Psoas muscle (tissue), 8 donors: Measurements from ENCODE around the gene LCAT. TPM values are rescaled to one million over a fixed set of nuclear protein-coding genes. Genes with fewer than 3 reads are reported as not detected.

Experiments used
- ATAC-seq, 4 donors: fragments of 200-7000 bp; cut with Tn5 transposase; one replicate each; pipeline ENCODE4 v1.9.1; 2020; ENCODE audit warnings: moderate library complexity in 3 of 4, mild to moderate bottlenecking in 2 of 4
- DNase-seq, 2 donors: peaks; one replicate each; pipeline ENCODE4 v3.0.0-alpha.2; 2020
- H3K27ac ChIP-seq: fragments of 200-600 bp; one replicate; pipeline ENCODE4 v1.8.0; 2022
- H3K27me3 ChIP-seq, 3 donors: fragments of 200-600 bp in 1 of 3; one replicate each; pipeline versions ENCODE4 v1.6.1 to v1.8.0; 2013 to 2022; ENCODE audit warnings: low read length in 2 of 3, mild to moderate bottlenecking in 2 of 3, moderate library complexity in 1 of 3; ENCODE audit not compliant: insufficient read depth in 3 of 3
- H3K36me3 ChIP-seq, 2 donors: fragments of 200-600 bp in 1 of 2; one replicate each; pipeline versions ENCODE4 v1.6.1 to v1.8.0; 2013 to 2022; ENCODE audit warnings: low read depth in 1 of 2, mild to moderate bottlenecking in 1 of 2, moderate library complexity in 1 of 2; ENCODE audit not compliant: insufficient read depth in 1 of 2
- H3K4me1 ChIP-seq: fragments of 200-600 bp; one replicate; pipeline ENCODE4 v1.8.0; 2022
- H3K4me3 ChIP-seq: fragments of 200-600 bp; one replicate; pipeline ENCODE4 v1.8.0; 2022; ENCODE audit warnings: mild to moderate bottlenecking
- H3K9me3 ChIP-seq: fragments of 200-600 bp; one replicate; pipeline ENCODE4 v1.8.0; 2022
- CTCF ChIP-seq: fragments of 200-600 bp; IDR thresholded peaks from one replicate; pipeline ENCODE4 v1.8.0; 2022; ENCODE audit warnings: antibody characterized with exemption
- WGBS, 3 donors: extraction: QIAGEN DNeasy Blood & Tissue Kit; methylation state at CpG; one replicate each; pipeline versions ENCODE4 v1.1.6 to v1.1.7; 2013; 5-methylcytosine and 5-hydroxymethylcytosine counted together
- intact Hi-C, 2 donors: fragments of 100-400 bp; cut with DNase I; formaldehyde crosslinking; loops; one replicate each; pipeline versions ENCODE4 v1.11.0 to v1.14.2; 2022
- polyA plus RNA-seq, 3 donors: library from polyadenylated mRNA; stranded (reverse); fragments of 200-250 nt; gene quantifications; one replicate each; pipeline ENCODE4 v1.2.3, GENCODE V29; 2013
- total RNA-seq, 4 donors: library from RNA; stranded (reverse); fragmentation: NEBNext Ultra II Directional in 2 of 4; extraction: Animal tissue kit (Norgen Biotek cat#: 25700) in 2 of 4; gene quantifications; one replicate each; pipeline versions ENCODE4 v1.2.1 to v1.2.4, GENCODE V29; 2021 to 2023
- donor health status: healthy with polysubstance abuse.
- donor health status: DM: no; HTN: no; CAD: no; lungs with moderate emphysema.
- donor health status: Bipolar disorder and iron deficiency.
- donor health status: healthy.
- donor health status: DM: yes; HTN: yes; CAD: no.
- donor health status: DM: no; HTN: no; CAD: no.
- donor health status: DM: no; HTN: no; CAD: no.
- donor health status: DM: yes; HTN: yes; CAD: no.

The LCAT gene
- total and polyA plus RNA-seq, 7 donors: 4.1 to 15.1 (median 8.0) TPM

GRCh38 chr16:67965668-67966548 is 22.0 kb upstream of the LCAT start:
- WGBS, 3 donors: 21 to 37% (median 22%) methylated on average over 11 of the region's 11 CpGs
- TF ChIP-seq CTCF: no peak
- Histone ChIP-seq H3K4me3 (peak overlapping the region; percentile 88), H3K27ac (peak overlapping the region; percentile 91), H3K9me3 (no peaks in the 10 kb centered on the region), H3K4me1 (peaks cover 66% of the 10 kb centered on the region), H3K36me3 (peaks cover 0 to 27% of the 10 kb centered on the region in 2 donors), H3K27me3 (no peaks in the 10 kb centered on the region)
- intact Hi-C loops: loop anchor here in 1 of 2 donors (2.0 kb wide), 1 partner anchor 21 kb away; no protein-coding TSS in a partner anchor
- ATAC-seq (peak in 3 of 4 donors; percentile 20 to 46 (median 31)), DNase-seq (no peak)

- Histone ChIP-seq H3K4me1 (peaks cover 77% of the 10 kb centered on the region), H3K4me3 (peak overlapping the region; percentile 88), H3K36me3 (peaks cover 0 to 40% of the 10 kb centered on the region in 2 donors), H3K9me3 (no peaks in the 10 kb centered on the region), H3K27me3 (no peaks in the 10 kb centered on the region), H3K27ac (peak overlapping the region; percentile 91)
- ATAC-seq: peak in 2 of 4 donors; percentile 35 to 64
- no peak for DNase-seq
- intact Hi-C loops: no loop called here
- WGBS, 3 donors: 37 to 50% (median 40%) methylated on average over 6 of the region's 6 CpGs
- TF ChIP-seq CTCF: no peak
These were observed 20.7 kb upstream of the LCAT start for GRCh38 chr16:67964477-67965131.

- TF ChIP-seq CTCF: no peak
- Histone ChIP-seq H3K4me3 (peak overlapping the region; percentile 88), H3K27me3 (no peaks in the 10 kb centered on the region), H3K27ac (peak overlapping the region; percentile 91), H3K4me1 (peaks cover 85% of the 10 kb centered on the region), H3K9me3 (no peaks in the 10 kb centered on the region), H3K36me3 (peaks cover 0 to 48% of the 10 kb centered on the region in 2 donors)
- intact Hi-C loops: no loop called here
- WGBS, 3 donors: 40 to 64% (median 47%) methylated on average over 32 of the region's 32 CpGs
- ATAC-seq (peak in 3 of 4 donors; percentile 12 to 28 (median 14)), DNase-seq (peak in 1 of 2 donors; percentile 72)
These were observed 19.9 kb upstream of the LCAT start for GRCh38 chr16:67963662-67964321.

GRCh38 chr16:67963292-67963661 is 19.4 kb upstream of the LCAT start:
- no peak overlapping the region for H3K4me3 ChIP-seq
- H3K9me3 ChIP-seq: no peaks in the 10 kb centered on the region
- peak overlapping the region; percentile 91 for H3K27ac ChIP-seq
- H3K27me3 ChIP-seq: no peaks in the 10 kb centered on the region
- no peak for DNase-seq
- WGBS, 3 donors: 5 to 28% (median 18%) methylated on average over 2 of the region's 2 CpGs
- no peak for TF ChIP-seq CTCF
- ATAC-seq: peak in 2 of 4 donors; percentile 24 to 25
- intact Hi-C loops: no loop called here
- H3K36me3 ChIP-seq: peaks cover 0 to 53% of the 10 kb centered on the region in 2 donors
- peaks cover 89% of the 10 kb centered on the region for H3K4me1 ChIP-seq
